Fibroblast of the aortic adventitia (primary cell): ENCODE measurements around the gene NPTX1. TPM values are rescaled to one million over a fixed set of nuclear protein-coding genes. Genes with fewer than 3 reads are reported as not detected.

Source experiments
- DNase-seq: peaks from one replicate; pipeline ENCODE4 v3.0.0-alpha.2; 2010; ENCODE audit warnings: low read depth
- H3K4me3 ChIP-seq: 2 replicates; pipeline ENCODE4 v1.5.1; 2011; ENCODE audit warnings: low read depth, mild to moderate bottlenecking, control low read depth, low read length, moderate library complexity
- CTCF ChIP-seq: IDR thresholded peaks from 2 replicates; pipeline ENCODE4 v1.5.1; 2011; ENCODE audit warnings: mild to moderate bottlenecking, low read length, control low read depth, inconsistent platforms; ENCODE audit not compliant: insufficient read depth
- total RNA-seq: library from RNA; depleted of rRNA; stranded (reverse); fragments of >200 nt; gene quantifications from 2 replicates; pipeline ENCODE4 v1.2.3, GENCODE V29; 2012; ENCODE audit warnings: low replicate concordance

The NPTX1 gene
- total RNA-seq, 1 donor: 191 TPM

- H3K4me3 ChIP-seq: no peak overlapping the region
- no peak for TF ChIP-seq CTCF
- no peak for DNase-seq
These were observed 43.4 kb downstream of the NPTX1 start for GRCh38 chr17:80432961-80433550.

GRCh38 chr17:80432350-80432955 is 44.0 kb downstream of the NPTX1 start:
- no peak for TF ChIP-seq CTCF
- no peak for DNase-seq
- H3K4me3 ChIP-seq: no peak overlapping the region

GRCh38 chr17:80431246-80432195 is 44.9 kb downstream of the NPTX1 start:
- TF ChIP-seq CTCF: no peak
- DNase-seq: no peak
- H3K4me3 ChIP-seq: no peak overlapping the region

- H3K4me3 ChIP-seq: no peak overlapping the region
- no peak for TF ChIP-seq CTCF
- no peak for DNase-seq
These were observed 45.8 kb downstream of the NPTX1 start for GRCh38 chr17:80430446-80431245.

- TF ChIP-seq CTCF: no peak
- DNase-seq: no peak
- no peak overlapping the region for H3K4me3 ChIP-seq
These were observed 46.8 kb downstream of the NPTX1 start for GRCh38 chr17:80429356-80430275.
